Esophagus mucosa (tissue), 1 donor: ENCODE data around the gene FRK. TPM values are rescaled to one million over a fixed set of nuclear protein-coding genes. Genes with fewer than 3 reads are reported as not detected.
A peak's percentile ranks its signal among the peaks of the same experiment; 100 is the strongest.
"Not testable (repeated sequence)": the region's sequence is repeated elsewhere in the genome, so short reads cannot be mapped to it uniquely, and the experiment has no call there.

Experiments
- ATAC-seq: fragments of 200-7000 bp; cut with Tn5 transposase; one replicate; pipeline ENCODE4 v1.9.1; 2020
- total RNA-seq: library from RNA; stranded (reverse); gene quantifications from one replicate; pipeline ENCODE4 v1.2.4, GENCODE V29; 2023
- donor health status: DM: yes; HTN: yes; CAD: no.

The FRK gene
- total RNA-seq, 1 donor from 2014 or later: 7.8 TPM

DNA sequence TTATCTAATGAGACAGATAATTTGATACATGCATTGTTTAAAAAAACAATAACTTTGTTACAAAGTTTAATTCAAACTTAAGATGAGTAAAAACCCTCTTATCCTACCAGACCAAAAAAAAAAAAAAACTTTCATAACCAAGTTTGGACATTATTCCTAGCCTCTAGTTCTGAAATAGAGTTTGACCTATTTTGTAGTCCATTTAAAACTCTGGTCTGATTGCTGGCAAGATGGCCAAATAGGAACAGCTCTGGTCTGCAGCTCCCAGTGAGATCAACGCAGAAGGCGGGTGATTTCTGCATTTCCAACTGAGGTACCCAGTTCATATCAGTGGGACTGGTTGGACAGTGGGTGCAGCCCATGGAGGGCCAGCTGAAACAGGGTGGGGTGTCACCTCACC lies 125.9 kb downstream of the FRK start:
- no peak for ATAC-seq

DNA sequence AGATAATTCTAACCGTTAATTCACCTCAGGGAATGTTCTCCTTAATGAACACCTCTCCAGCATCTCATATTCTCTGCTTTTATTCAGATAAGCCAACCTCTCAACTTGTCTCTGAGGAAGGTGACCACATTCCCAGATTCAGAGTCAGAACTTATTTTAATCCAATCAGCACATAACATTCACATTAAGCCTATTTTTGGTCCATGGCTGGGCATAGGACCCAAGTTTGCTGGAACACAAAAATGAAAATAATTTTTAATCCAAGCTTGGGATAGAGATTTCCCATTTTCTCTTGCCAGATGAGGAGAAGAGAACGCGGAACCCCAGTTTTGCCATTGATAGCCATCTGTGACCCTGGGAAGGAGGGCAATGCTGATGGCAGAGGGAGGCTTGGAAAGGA lies 126.5 kb downstream of the FRK start:
- ATAC-seq: no peak

- ATAC-seq: no peak
Observed at GRCh38 chr6:115932481-115932880, 128.2 kb downstream of the FRK start.

DNA sequence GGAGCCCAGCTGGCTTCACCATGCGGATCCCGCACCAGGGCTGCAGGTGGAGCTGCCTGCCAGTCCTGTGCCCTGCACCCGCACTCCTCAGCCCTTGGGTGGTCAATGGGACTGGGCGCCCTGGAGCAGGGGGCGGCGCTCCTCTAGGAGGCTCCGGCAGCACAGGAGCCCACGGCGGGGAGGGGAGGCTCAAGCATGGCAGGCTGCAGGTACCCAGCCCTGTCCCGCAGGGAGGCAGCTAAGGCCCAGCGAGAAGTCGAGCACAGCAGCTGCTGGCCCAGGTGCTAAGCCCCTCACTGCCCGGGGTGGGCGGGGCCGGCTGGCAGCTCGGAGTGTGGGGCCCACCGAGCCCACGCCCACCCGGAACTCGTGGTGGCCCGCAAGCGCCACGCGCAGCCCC lies 132.7 kb downstream of the FRK start:
- ATAC-seq: not testable (repeated sequence)

GRCh38 chr6:115922971-115923370 lies 137.7 kb downstream of the FRK start:
- no peak for ATAC-seq

DNA sequence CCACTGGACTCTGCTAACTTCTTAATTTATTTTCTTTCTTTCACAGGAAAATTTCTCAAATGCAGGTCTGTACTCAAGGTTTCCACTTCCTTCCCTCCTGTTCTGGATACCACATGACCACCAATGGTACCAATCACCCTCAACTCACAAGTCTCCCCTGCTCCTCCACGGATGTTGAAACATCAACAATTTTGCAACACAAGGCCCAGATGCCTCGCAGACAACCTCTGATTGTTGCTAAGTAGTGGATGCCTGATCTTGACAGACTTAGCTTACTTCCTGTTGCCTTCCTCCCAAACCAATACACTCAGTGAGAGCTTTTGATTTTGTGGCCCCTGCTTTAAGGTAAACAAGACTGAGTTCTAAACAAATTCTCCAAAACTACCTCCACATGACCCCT lies 146.6 kb downstream of the FRK start:
- no peak for ATAC-seq

DNA sequence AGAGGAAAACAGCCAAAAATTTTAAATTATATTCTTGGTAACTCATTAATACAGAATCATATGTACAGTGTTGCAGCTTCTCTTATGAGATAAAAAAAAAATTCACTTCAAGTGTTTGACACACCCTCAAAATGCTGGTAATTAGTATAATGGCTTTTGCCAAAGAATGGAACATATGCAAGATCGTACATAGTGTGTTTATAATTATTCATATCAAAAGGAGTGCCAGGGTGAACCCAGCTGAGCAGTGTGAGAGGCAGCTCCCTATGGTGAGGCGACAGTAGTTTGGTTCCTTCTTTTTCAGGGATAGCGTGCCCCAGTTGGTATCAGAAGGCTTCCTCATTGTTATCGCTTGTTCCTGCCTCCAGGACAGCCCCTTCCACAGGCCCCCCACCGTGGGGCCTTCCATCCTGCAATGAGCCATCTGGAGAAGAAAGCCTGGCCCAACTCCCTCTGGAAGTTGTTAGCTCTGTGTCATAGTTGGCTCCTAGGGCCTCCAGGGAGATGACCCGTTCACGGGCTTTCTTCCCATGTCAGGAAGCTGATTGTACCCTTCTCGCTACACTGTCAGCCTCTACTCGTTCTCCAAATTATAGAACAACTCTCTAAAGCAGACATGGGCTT lies 150.7 kb downstream of the FRK start:
- no peak for ATAC-seq

DNA sequence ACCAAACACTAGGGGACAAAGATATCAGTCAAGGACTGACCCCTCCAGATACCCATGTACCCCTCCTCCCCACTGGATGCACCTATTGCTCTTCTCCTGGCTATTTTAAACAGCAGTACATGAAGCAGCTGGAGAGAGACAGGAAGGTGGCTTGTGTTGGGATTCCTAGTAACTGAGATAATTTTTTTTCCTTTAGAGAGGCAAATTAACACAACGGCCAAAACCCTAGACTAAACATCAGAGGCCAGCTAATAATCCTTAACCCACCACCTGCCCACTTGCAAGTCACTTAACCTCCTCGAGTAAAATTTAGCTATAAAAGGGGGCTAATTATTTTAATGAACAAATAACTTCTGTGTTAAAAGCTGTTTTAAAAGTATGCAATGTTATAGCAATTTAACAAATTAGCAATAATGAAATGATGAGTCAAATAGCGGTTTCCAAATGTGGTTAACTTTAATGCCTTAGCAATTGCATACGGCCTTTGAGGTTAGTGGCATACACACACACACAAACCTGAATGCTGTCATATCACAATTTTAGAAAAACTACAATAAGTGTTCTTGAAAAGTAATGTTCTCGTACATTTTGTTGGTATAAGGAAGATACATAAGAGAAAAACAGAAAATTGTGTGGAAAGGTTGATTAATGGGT lies 151.7 kb downstream of the FRK start:
- no peak for ATAC-seq

DNA sequence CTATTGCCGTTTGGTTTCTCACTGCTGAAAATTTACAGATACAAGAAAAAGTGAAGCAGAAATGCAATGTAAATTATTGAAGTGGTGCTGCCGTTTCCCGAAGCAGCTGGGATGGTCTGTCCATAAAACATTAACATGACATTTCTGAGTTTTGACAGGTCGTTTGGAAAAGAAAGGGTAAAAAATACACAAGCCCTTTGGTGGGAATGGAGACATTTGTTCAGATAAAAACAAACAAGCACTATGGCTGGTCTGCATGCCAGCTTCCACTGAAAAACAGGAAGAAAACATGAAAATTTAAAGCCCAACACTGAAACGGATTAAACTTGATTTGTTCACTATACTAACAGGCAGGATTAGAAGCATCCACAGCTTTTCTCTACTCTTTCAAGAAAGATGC lies 155.2 kb downstream of the FRK start:
- no peak for ATAC-seq

DNA sequence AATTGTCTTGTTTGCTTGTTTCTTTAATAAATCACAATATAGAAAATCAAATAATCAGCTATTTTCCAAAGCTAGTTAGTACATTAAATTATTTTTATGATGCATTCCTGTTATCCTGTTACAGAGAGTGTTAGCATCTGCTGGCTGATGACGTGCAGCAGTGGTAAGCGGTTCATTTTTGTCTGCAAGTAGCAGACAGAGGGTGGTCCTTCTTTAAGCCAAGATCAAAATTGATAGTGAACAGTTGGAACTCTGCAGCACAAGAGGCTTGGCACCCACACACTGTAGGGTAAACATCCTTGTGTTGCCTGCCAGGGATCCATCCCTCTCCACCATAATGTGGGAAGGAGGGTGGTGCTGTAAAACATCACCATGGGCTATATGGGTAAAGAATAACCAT lies 158.3 kb downstream of the FRK start:
- ATAC-seq: no peak

DNA sequence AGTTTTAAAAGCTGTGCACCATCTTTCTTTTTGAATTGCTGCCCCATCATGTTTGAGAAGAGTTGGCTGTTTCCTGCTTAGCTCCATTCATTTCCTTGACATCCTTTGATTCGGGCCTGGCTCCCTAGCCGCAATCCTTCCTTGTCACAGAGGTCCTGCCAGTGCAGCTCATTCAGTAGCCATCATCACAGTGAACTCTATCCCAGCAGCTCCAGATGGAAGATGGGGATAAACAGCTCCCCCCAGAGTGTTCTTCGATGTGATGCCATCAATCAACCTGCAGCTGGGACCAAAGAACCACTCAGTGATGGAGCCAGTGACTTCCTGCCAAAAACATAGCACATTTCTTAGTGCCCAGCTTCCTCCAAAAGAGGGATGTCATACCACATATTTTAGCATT lies 158.8 kb downstream of the FRK start:
- no peak for ATAC-seq

- ATAC-seq: no peak
Observed at GRCh38 chr6:115899730-115900282, 160.9 kb downstream of the FRK start.

- no peak for ATAC-seq
Observed at GRCh38 chr6:115898246-115898645, 162.4 kb downstream of the FRK start.

DNA sequence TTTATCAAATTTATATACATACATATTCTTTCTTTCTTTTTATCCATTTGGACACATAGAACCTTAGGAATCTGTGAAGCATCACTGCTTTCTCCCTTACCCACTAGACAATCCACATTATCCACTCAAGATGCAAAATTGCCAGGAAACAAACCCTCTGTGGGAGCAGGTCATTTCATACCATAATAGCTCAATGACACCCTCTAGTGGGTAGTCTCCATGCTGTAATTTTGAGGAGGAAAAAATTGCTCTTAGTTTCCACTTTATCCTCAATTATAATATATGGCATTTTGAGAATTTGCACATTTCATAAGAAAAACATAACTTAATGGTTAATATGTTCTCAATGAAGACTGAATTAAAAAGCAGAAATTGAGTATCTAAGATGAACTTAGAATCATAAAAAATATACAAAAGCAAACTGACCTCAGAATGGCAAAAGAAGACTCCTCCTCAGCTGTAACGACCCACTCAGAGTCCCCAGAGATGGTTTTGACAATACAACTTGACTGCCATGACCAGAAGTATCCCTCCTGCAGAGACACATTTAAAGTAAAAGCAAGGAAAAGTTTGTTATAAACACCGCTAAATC lies 164.1 kb downstream of the FRK start:
- peak; percentile 53 for ATAC-seq

DNA sequence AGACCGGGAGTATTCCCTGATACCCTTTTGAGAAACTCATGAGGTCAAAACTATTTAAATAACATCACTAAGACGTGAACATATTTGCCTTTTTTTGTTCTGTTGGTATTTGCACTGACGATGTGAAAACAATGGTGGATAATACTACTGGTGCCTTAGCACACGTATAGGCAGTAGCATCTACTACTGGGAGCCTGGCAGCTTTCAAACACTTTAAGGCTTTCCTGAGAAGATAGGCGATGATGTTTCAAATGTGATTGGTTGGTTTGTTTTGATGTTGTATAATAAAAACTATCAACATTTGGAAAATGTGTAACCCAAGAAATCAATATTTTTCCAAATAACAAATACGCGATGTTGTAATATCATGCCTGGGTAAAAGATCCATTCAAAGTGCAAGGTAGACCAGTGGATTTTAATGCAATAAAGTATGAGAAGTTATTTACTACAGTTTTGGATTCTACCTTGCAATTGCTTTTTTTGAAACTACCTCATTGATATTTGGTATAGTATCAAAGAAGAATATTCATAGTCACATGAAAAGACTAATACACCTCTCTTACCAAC lies 166.2 kb downstream of the FRK start:
- no peak for ATAC-seq

- ATAC-seq: no peak
Observed at GRCh38 chr6:115891750-115892149, 168.9 kb downstream of the FRK start.

- ATAC-seq: peak; percentile 93
Observed at GRCh38 chr6:115891111-115891669, 169.5 kb downstream of the FRK start.

DNA sequence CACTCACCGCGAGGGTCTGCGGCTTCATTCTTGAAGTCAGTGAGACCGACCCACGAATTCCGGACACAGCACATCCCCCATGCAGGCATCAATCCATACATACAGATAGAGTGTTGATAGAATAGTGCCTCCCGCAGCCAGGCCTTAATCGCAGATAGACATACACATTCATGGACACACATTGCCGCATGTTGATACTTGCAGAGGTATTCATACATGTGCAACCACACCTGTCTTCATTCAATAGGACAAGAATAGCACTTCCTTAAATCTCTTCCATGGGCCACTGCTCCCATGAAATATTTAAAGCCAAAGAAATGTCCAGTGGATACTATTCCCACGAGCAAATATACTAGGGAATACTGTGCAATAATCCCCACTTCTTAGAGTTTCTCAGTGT lies 170.5 kb downstream of the FRK start:
- peak; percentile 86 for ATAC-seq

DNA sequence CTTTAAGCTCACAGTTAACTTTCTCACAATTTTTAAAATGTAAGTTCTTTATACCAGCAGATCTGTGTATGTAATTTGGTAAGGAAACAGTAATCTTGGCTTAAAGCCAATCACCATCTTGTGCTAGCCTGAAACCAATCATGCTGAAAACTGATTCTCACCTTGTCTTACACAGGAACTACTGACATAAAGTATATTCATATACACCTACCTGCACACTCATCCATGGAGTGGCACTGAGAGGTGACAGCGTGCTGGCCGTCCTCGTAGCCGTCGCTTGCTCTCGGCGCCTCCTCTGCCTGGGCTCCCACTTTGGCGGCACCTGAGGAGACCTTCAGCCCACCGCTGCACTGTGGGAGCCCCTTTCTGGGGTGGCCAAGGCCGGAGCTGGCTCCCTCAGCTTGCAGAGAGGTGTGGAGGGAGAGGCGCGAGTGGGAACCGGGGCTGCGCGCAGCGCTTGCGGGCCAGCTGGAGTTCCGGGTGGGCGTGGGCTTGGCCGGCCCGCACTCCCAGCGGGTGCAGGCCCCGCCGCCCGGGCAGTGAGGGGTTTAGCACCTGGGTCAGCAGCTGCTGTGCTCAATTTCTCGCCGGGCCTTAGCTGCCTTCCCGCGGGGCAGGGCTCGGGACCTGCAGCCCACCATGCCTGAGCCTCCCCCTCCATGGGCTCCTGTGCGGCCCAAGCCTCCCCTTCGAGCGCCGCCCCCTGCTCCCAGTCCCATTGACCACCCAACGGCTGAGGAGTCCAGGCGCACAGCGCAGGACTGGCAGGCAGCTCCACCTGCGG lies 171.8 kb downstream of the FRK start:
- not testable (repeated sequence) for ATAC-seq

GRCh38 chr6:115887891-115888290 lies 172.8 kb downstream of the FRK start:
- ATAC-seq: no peak

DNA sequence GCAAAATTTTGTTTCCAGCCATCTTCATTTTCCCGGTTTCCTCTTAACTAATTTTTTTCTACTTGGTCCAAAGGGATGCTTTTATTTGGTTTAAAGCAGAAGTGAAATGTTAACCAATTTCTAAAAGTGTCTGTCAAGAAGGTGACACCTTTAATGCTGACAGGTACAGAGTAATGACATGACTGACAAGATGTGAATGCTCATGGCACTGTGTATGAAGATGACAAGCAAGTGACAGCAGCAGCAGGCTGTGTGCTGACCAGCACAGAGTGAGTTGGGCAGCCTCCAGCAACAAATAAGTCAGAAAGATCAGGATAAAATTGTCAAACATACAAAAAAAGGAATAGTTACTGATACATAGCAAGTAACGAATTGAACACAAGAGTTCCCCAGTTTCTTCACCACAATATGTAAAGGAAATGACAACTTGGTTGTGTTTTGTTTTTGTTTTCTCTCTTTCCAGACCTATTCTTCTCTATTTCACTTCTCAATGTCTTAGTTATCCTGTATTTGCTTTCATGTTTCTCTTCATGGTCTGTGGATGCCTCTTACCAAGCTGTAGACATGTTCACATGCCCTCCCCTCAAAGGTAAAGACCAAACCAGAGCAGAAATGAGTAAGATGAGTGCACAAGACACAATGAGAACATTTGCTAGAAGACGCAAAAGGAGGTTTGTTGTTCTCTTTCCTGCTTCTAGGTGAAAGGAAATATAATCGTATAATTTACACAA lies 174.9 kb downstream of the FRK start:
- no peak for ATAC-seq

DNA sequence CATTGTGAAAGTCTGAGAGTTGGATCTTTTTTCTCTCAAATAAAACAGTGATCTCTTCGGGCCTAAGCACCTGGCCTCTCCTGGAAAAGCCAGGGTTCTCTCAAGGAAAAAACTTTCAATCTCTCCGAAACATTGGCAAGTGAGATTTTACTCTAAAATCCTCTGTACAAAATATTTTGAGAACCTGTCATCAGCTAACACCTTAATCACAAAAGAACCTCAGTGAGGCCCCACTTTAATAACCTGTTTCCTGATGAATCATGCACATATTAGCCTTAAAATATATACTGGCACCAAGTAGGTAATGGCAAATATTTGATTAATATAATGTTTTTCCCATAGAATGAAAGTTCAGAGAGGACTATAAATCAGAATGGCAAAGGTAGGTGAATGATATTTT lies 177.9 kb downstream of the FRK start:
- ATAC-seq: peak; percentile 78
